Activated gamma-delta T cell (primary cell): Measurements from ENCODE around the gene SKI.
"Not testable (repeated sequence)": the region's sequence is repeated elsewhere in the genome, so short reads cannot be mapped to it uniquely, and the experiment has no call there.

Experiments
- DNase-seq: peaks from one replicate; lab custom pipeline; 2025; lab: John Stamatoyannopoulos, UW

SKI gene

GRCh38 chr1:2320006-2320405 is 91.9 kb downstream of the SKI start:
- DNase-seq: no peak

- DNase-seq: no peak
Measured at GRCh38 chr1:2320760-2321667, 92.9 kb downstream of the SKI start.

- DNase-seq: no peak
Measured at GRCh38 chr1:2322065-2322571, 94.0 kb downstream of the SKI start.

GRCh38 chr1:2322581-2323211 is 94.6 kb downstream of the SKI start:
- DNase-seq: no peak

- no peak for DNase-seq
Measured at GRCh38 chr1:2323451-2323974, 95.4 kb downstream of the SKI start.

- DNase-seq: no peak
Measured at GRCh38 chr1:2324553-2325366, 96.6 kb downstream of the SKI start.

GRCh38 chr1:2326524-2326923 is 98.4 kb downstream of the SKI start:
- no peak for DNase-seq

GRCh38 chr1:2327162-2327561 is 99.0 kb downstream of the SKI start:
- not testable (repeated sequence) for DNase-seq

GRCh38 chr1:2327841-2328240 is 99.7 kb downstream of the SKI start:
- DNase-seq: no peak

GRCh38 chr1:2328676-2329455 is 100.7 kb downstream of the SKI start:
- DNase-seq: no peak

- no peak for DNase-seq
Measured at GRCh38 chr1:2330035-2330434, 101.9 kb downstream of the SKI start.

GRCh38 chr1:2330519-2331199 is 102.5 kb downstream of the SKI start:
- no peak for DNase-seq

GRCh38 chr1:2331200-2331544 is 103.1 kb downstream of the SKI start:
- no peak for DNase-seq

- not testable (repeated sequence) for DNase-seq
Measured at GRCh38 chr1:2331580-2331979, 103.5 kb downstream of the SKI start.

- no peak for DNase-seq
Measured at GRCh38 chr1:2334366-2334765, 106.2 kb downstream of the SKI start.

- no peak for DNase-seq
Measured at GRCh38 chr1:2334883-2335534, 106.9 kb downstream of the SKI start.

- DNase-seq: no peak
Measured at GRCh38 chr1:2335721-2336455, 107.8 kb downstream of the SKI start.

GRCh38 chr1:2336499-2336898 is 108.4 kb downstream of the SKI start:
- DNase-seq: no peak

- no peak for DNase-seq
Measured at GRCh38 chr1:2337081-2337480, 109.0 kb downstream of the SKI start.

- no peak for DNase-seq
Measured at GRCh38 chr1:2337501-2337900, 109.4 kb downstream of the SKI start.
